ENCODE data around the gene OR2B2.

Gene OR2B2

GRCh38 chr6:27866357-27867050 lies 45.7 kb downstream of the OR2B2 start:
- peak; percentile 92 for DNase-seq

GRCh38 chr6:27865850-27866356 lies 46.3 kb downstream of the OR2B2 start:
- DNase-seq, result no peak

GRCh38 chr6:27864906-27865849 lies 47.0 kb downstream of the OR2B2 start:
- DNase-seq, result peak; percentile 99

GRCh38 chr6:27863962-27864905 lies 48.0 kb downstream of the OR2B2 start:
- peak; percentile 42 for DNase-seq

- no peak for DNase-seq
Measured at GRCh38 chr6:27862396-27863066, 49.7 kb downstream of the OR2B2 start.

GRCh38 chr6:27861861-27862260 lies 50.3 kb downstream of the OR2B2 start:
- DNase-seq, result no peak

GRCh38 chr6:27861276-27861840 lies 50.8 kb downstream of the OR2B2 start:
- DNase-seq, result no peak
